ENCODE results near the gene MOB4.
"Not testable (repeated sequence)": the region's sequence is repeated elsewhere in the genome, so short reads cannot be mapped to it uniquely, and the experiment has no call there.

The MOB4 gene

GRCh38 chr2:197515739-197516392, at the start of gene MOB4:
Gene MOB4, plus strand, starts transcription at chr2:197516066. Its CDS starts 21 bp downstream, at chr2:197516087.
- peak; percentile 97 for DNase-seq (ENCODE audit: low spot score)

- no peak for DNase-seq (ENCODE audit: low spot score)
These were observed 43.7 kb upstream of the MOB4 start for GRCh38 chr2:197472166-197472565.

- DNase-seq (ENCODE audit: low spot score) = no peak
These were observed 38.1 kb upstream of the MOB4 start for GRCh38 chr2:197477797-197478196.

GRCh38 chr2:197480165-197481036, 35.5 kb upstream of the MOB4 start:
- no peak for DNase-seq (ENCODE audit: low spot score)

- DNase-seq (ENCODE audit: low spot score) = not testable (repeated sequence)
These were observed 31.6 kb upstream of the MOB4 start for GRCh38 chr2:197484248-197484647.

- no peak for DNase-seq (ENCODE audit: low spot score)
These were observed 29.7 kb upstream of the MOB4 start for GRCh38 chr2:197486175-197486574.

- no peak for DNase-seq (ENCODE audit: low spot score)
These were observed 28.5 kb upstream of the MOB4 start for GRCh38 chr2:197487385-197487784.

GRCh38 chr2:197495433-197496134, 20.3 kb upstream of the MOB4 start:
- DNase-seq (ENCODE audit: low spot score) = no peak

- DNase-seq (ENCODE audit: low spot score) = no peak
These were observed 19.2 kb upstream of the MOB4 start for GRCh38 chr2:197496695-197497094.

GRCh38 chr2:197497326-197497725, 18.5 kb upstream of the MOB4 start:
- DNase-seq (ENCODE audit: low spot score) = no peak

- no peak for DNase-seq (ENCODE audit: low spot score)
These were observed 17.5 kb upstream of the MOB4 start for GRCh38 chr2:197498235-197498936.

- DNase-seq (ENCODE audit: low spot score) = peak; percentile 40
These were observed 16.8 kb upstream of the MOB4 start for GRCh38 chr2:197498937-197499593.

- DNase-seq (ENCODE audit: low spot score) = peak; percentile 98
These were observed 16.0 kb upstream of the MOB4 start, which contains the start of the genes HSPD1 and HSPE1 for GRCh38 chr2:197499594-197500502. Gene HSPD1, minus strand, starts transcription at chr2:197499840. Its CDS starts 992 bp downstream, at chr2:197498848. Gene HSPE1, plus strand, starts transcription at chr2:197500379. Its CDS starts 58 bp downstream, at chr2:197500437.

- no peak for DNase-seq (ENCODE audit: low spot score)
These were observed 15.2 kb upstream of the MOB4 start for GRCh38 chr2:197500503-197501131.

- no peak for DNase-seq (ENCODE audit: low spot score)
These were observed 13.7 kb upstream of the MOB4 start for GRCh38 chr2:197502201-197502600.

GRCh38 chr2:197502685-197503084, 13.2 kb upstream of the MOB4 start:
- no peak for DNase-seq (ENCODE audit: low spot score)

GRCh38 chr2:197504000-197504399, 11.9 kb upstream of the MOB4 start:
- no peak for DNase-seq (ENCODE audit: low spot score)

GRCh38 chr2:197504512-197504911, 11.4 kb upstream of the MOB4 start:
- DNase-seq (ENCODE audit: low spot score) = no peak

- DNase-seq (ENCODE audit: low spot score) = no peak
These were observed 9.2 kb upstream of the MOB4 start for GRCh38 chr2:197506658-197507057.

GRCh38 chr2:197513915-197514314, 2.0 kb upstream of the MOB4 start:
- no peak for DNase-seq (ENCODE audit: low spot score)
